Stomach (tissue), 9 donors: ENCODE results near the gene POLR2L. TPM values are rescaled to one million over a fixed set of nuclear protein-coding genes. Genes with fewer than 3 reads are reported as not detected.

Experiments used
- DNase-seq, 2 donors: peaks; one replicate each; pipeline versions ENCODE4 v3.0.0 to v3.0.0-alpha.2; 2013 to 2019
- H3K27ac ChIP-seq, 5 donors: fragments of 200-600 bp in 4 of 5; sonication (generic) in 4 of 5; one replicate each; pipeline ENCODE4 v1.5.1; 2013 to 2019; ENCODE audit warnings: mild to moderate bottlenecking in 1 of 5, moderate library complexity in 1 of 5
- H3K27me3 ChIP-seq, 3 donors: fragments of 200-600 bp; sonication (generic); one replicate each; pipeline ENCODE4 v1.5.1; 2017 to 2019; ENCODE audit warnings: mixed run types in 1 of 3
- H3K36me3 ChIP-seq, 4 donors: fragments of 200-600 bp; sonication (generic); 1 replicate in 3 of 4; 2 replicates in 1 of 4; pipeline ENCODE4 v1.5.1; 2016 to 2019
- H3K4me1 ChIP-seq, 4 donors: fragments of 200-600 bp; sonication (generic); one replicate each; pipeline ENCODE4 v1.5.1; 2016 to 2019
- H3K4me3 ChIP-seq, 4 donors: fragments of 200-600 bp; sonication (generic) in 3 of 4; one replicate each; pipeline ENCODE4 v1.5.1; 2016 to 2019; ENCODE audit warnings: mild to moderate bottlenecking in 1 of 4
- H3K9me3 ChIP-seq, 4 donors: fragments of 200-600 bp; sonication (generic); one replicate each; pipeline ENCODE4 v1.5.1; 2016 to 2019
- EP300 ChIP-seq: sonication (generic); formaldehyde crosslinking; IDR thresholded peaks from one replicate; pipeline ENCODE4 v1.6.1; 2017; ENCODE audit warnings: antibody characterized with exemption
- POLR2A ChIP-seq, 4 donors: fragments of 450-650 bp; IDR thresholded peaks; one replicate each; pipeline ENCODE4 v1.6.1; 2016; ENCODE audit warnings: antibody characterized with exemption in 4 of 4, control low read depth in 2 of 4, mild to moderate bottlenecking in 1 of 4, moderate library complexity in 1 of 4
- POLR2AphosphoS5 ChIP-seq, 3 donors: sonication (generic); formaldehyde crosslinking; IDR thresholded peaks; one replicate each; pipeline ENCODE4 v1.6.1; 2016; ENCODE audit warnings: antibody characterized with exemption in 3 of 3
- WGBS, 5 donors: extraction: QIAGEN DNeasy Blood & Tissue Kit in 3 of 5; methylation state at CpG; one replicate each; pipeline versions ENCODE4 v1.1.5 to v1.1.7; 2013 to 2018; 5-methylcytosine and 5-hydroxymethylcytosine counted together
- intact Hi-C: fragments of 100-400 bp; cut with DNase I; formaldehyde crosslinking; loops from one replicate; pipeline ENCODE4 v1.15.1; 2023; ENCODE audit warnings: low total_unique reads
- polyA plus RNA-seq, 3 donors: library from polyadenylated mRNA; stranded (reverse); fragments of 200-250 nt; gene quantifications; one replicate each; pipeline ENCODE4 v1.2.3, GENCODE V29; 2013
- total RNA-seq, 5 donors: library from RNA; depleted of rRNA; stranded (reverse); fragments of >200 nt; gene quantifications; one replicate each; pipeline versions ENCODE4 v1.1.0 to v1.2.3, GENCODE V29; 2014 to 2016
- TF ChIP-seq, protein P1 (sequence below), 7 experiments: fragments of 450-650 bp in 4 of 7; fragments of 200-600 bp in 3 of 7; sonication (generic) in 3 of 7; IDR thresholded peaks; one replicate each; pipeline ENCODE4 v1.5.1; 2016 to 2019; ENCODE audit warnings: antibody characterized with exemption in 7 of 7, control low read depth in 2 of 7, mild to moderate bottlenecking in 1 of 7
- donor health status: healthy with polysubstance abuse.
- donor health status: Bipolar disorder and iron deficiency.
- donor health status: healthy.

Gene POLR2L
- total and polyA plus RNA-seq, 8 donors, result 13.8 to 407 (median 110) TPM

DNA sequence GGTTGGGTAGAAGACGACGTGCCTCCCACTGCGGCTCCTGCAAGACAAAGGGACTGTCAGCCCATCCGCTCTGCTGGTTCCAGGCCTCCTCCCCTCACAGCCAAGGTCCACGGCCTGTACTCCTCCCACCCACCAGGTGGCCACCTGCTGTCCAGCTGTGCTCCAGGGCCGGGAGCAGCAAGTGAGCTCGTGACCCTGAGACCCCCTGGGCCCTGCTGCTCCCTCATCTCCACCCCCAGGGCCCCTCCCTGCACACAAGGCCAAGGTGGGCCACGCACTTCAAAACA lies 27.7 kb upstream of the POLR2L start:
- 58 to 77% (median 71%) methylated on average over 3 to 8 of the region's 8 CpGs for WGBS, 5 donors
- Histone ChIP-seq H3K27me3 (no peaks in the 10 kb centered on the region), H3K27ac (no peak overlapping the region), H3K4me3 (no peak overlapping the region), H3K4me1 (no peaks in the 10 kb centered on the region), H3K36me3 (peaks cover 3 to 61% (median 40%) of the 10 kb centered on the region in 4 donors), H3K9me3 (no peaks in the 10 kb centered on the region)
- intact Hi-C loops, result no loop called here
- TF ChIP-seq, protein P1, sequence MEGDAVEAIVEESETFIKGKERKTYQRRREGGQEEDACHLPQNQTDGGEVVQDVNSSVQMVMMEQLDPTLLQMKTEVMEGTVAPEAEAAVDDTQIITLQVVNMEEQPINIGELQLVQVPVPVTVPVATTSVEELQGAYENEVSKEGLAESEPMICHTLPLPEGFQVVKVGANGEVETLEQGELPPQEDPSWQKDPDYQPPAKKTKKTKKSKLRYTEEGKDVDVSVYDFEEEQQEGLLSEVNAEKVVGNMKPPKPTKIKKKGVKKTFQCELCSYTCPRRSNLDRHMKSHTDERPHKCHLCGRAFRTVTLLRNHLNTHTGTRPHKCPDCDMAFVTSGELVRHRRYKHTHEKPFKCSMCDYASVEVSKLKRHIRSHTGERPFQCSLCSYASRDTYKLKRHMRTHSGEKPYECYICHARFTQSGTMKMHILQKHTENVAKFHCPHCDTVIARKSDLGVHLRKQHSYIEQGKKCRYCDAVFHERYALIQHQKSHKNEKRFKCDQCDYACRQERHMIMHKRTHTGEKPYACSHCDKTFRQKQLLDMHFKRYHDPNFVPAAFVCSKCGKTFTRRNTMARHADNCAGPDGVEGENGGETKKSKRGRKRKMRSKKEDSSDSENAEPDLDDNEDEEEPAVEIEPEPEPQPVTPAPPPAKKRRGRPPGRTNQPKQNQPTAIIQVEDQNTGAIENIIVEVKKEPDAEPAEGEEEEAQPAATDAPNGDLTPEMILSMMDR (IDR thresholded peaks at IDR 0.05), result no peak
- no peak for TF ChIP-seq EP300
- no peak for TF ChIP-seq POLR2A (IDR thresholded peaks at IDR 0.05)
- no peak for TF ChIP-seq POLR2AphosphoS5 (IDR thresholded peaks at IDR 0.05)
- no peak for DNase-seq

DNA sequence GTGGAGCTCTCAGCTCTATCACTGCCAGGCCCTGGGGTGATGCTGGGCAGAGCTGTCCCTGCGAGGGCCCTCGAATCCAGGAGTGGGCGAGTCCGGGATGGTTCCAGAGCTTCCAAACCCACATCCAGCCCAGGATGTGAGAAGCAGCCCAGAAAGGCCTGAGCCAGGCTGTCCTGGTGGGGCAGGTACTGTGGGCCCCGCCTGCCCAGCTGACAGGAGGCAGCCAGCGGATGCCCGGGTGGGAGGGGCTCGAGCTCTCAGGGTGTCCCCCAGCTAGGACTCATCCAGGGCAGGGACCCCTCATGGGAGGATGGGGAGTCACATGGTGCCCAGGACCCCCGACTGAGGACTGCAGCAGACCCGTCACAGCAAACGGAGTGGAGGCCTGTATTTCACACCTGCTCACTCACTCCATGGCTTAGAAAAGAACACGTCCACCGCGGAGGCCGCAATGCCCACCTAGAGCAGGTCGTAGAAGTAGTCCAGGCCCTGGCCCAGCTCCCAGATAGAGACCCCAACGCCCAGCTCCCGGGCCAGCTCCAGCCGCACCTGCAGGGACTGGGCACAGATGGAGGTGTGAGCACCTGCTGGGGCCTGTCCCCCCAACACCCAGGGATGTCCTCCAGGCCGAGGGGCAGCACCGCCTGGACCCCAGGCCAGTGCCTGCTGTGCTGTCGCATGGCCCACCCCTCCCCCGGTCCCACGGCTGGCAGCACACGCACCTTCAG lies 27.2 kb upstream of the POLR2L start:
- no peaks in the 10 kb centered on the region for H3K27me3 ChIP-seq
- 87 to 93% (median 89%) methylated on average over 11 to 25 of the region's 25 CpGs for WGBS, 5 donors
- H3K4me1 ChIP-seq, result no peaks in the 10 kb centered on the region
- H3K4me3 ChIP-seq, result no peak overlapping the region
- TF ChIP-seq POLR2AphosphoS5 (IDR thresholded peaks at IDR 0.05) (no peak), EP300 (no peak), POLR2A (IDR thresholded peaks at IDR 0.05) (no peak)
- TF ChIP-seq, protein P1 (IDR thresholded peaks at IDR 0.05), result no peak
- H3K36me3 ChIP-seq, result peaks cover 3 to 61% (median 41%) of the 10 kb centered on the region in 4 donors
- intact Hi-C loops, result no loop called here
- H3K9me3 ChIP-seq, result no peaks in the 10 kb centered on the region
- H3K27ac ChIP-seq, result no peak overlapping the region
- DNase-seq, result no peak

DNA sequence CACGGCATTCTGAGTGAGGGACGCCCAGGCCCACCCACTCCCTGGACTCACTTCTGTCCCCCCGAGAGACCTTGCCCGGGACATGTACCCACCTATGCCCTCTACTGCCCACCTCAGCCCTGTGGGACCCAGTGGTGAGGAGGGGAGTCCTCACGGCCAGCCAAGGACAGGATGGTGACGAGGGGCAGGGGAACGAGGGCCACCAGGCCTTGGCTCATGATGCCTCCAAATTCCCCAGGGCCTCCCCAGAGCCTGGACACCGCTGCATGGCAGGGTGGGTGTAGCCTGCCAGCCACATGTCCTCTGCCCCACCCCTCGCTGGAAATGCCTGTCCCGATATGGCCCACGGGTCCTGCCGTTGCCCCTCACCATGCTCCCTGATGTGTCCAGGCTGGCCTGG lies 26.5 kb upstream of the POLR2L start:
- TF ChIP-seq, protein P1 (IDR thresholded peaks at IDR 0.05), result no peak
- TF ChIP-seq POLR2AphosphoS5 (IDR thresholded peaks at IDR 0.05) (no peak), POLR2A (IDR thresholded peaks at IDR 0.05) (no peak), EP300 (no peak)
- no peak overlapping the region for H3K4me3 ChIP-seq
- H3K27ac ChIP-seq, result no peak overlapping the region
- no peaks in the 10 kb centered on the region for H3K4me1 ChIP-seq
- H3K9me3 ChIP-seq, result no peaks in the 10 kb centered on the region
- DNase-seq, result no peak
- WGBS, 5 donors, result 89 to 95% (median 91%) methylated on average over 5 to 12 of the region's 12 CpGs
- H3K36me3 ChIP-seq, result peaks cover 3 to 65% (median 46%) of the 10 kb centered on the region in 4 donors
- intact Hi-C loops, result no loop called here
- no peaks in the 10 kb centered on the region for H3K27me3 ChIP-seq

DNA sequence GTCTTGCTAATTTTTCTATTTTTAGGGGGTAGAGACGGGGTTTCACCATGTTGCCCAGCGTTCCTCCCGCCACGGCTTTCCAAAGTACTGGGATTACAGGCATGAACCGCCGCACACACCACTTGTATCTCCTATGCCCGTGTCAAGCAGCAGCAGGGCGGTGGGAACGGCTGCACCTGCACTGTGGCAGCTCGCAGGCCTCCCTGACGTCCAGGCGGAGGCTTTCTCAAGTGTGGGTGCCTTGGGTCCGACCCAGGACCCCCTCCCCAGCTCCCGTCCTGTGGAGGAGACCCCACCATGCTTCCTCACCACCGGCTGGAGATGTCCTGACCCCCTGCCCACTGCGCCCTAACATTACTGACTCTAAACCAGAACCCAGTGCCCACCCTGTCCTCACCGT lies 26.1 kb upstream of the POLR2L start:
- no peak overlapping the region for H3K4me3 ChIP-seq
- intact Hi-C loops, result no loop called here
- no peak for DNase-seq
- no peaks in the 10 kb centered on the region for H3K9me3 ChIP-seq
- TF ChIP-seq POLR2AphosphoS5 (IDR thresholded peaks at IDR 0.05), result no peak
- TF ChIP-seq POLR2A (IDR thresholded peaks at IDR 0.05), result no peak
- TF ChIP-seq, protein P1 (IDR thresholded peaks at IDR 0.05), result no peak
- no peak for TF ChIP-seq EP300
- H3K4me1 ChIP-seq, result no peaks in the 10 kb centered on the region
- no peak overlapping the region for H3K27ac ChIP-seq
- H3K36me3 ChIP-seq, result peaks cover 3 to 69% (median 49%) of the 10 kb centered on the region in 4 donors
- 89 to 94% (median 92%) methylated on average over 17 of the region's 17 CpGs for WGBS, 5 donors
- H3K27me3 ChIP-seq, result no peaks in the 10 kb centered on the region
